ENCODE results near the gene PER2.

Gene PER2

DNA sequence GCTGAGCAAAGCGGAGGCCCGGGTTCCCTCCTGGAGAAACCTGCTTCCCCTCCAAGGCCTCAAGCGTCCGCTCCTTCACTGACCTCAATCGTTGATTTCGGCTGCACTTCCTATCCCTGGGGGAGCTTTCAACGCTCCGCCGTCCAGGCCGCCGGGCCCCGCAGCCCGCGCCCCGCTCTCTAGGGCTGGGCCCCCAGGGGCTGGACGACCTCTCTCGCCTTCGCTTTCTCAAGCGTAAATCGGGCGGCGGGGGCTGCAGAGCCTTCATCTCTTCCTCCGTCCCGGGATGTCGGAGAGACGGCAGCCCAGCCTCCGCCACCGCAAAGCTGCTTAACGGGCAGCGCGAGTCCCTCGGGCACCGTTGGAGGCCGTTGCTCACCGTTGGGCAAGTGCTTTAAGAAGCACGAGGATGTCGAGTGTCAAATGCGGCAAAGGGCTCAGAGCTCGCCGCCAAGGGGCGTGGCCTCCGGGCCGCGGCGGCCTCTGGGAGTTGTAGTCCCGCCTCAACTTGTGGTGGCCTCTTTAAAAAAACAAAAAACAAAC lies 57.1 kb downstream of the PER2 start:
- peak; percentile 68 for DNase-seq (ENCODE audit: low read depth)

DNA sequence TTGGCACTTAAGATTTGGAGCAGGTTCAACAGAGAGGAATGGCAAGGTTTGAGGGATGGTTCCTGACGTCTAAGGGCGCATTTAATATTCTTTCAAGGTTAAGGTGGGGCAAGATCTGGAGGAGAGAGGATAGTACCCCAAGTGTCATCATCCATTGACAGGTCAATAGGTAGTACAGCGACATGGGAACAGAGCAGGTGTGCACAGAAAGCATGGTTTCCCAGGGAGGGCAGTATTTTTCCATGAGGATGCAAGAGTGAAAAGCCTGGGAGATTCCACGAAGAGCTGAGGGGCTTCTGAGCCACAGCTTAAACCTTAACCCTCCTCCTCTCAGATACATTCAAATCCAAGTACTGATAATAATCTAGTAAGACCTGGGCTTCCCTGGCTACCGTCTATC lies 57.7 kb downstream of the PER2 start:
- DNase-seq (ENCODE audit: low read depth), result no peak

DNA sequence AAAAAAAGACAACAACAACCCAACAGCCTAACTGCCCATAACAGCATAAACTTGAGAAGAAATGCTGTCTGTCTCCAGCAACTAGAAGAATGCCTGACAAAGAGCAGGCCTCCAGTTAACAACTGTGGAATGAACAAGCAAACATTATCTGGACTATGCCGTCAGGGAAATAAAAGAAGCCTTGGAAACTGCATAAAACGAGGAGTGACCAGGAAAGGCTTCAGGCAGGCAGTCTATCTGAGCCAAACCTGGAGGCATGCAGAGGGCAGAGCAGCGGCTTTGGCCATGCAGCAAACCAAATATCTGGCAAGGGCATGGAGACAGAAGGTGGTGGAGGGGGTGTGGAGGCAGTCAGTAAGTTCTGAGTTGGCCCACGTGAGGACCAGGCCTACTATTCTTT lies 59.7 kb downstream of the PER2 start:
- DNase-seq (ENCODE audit: low read depth), result no peak

DNA sequence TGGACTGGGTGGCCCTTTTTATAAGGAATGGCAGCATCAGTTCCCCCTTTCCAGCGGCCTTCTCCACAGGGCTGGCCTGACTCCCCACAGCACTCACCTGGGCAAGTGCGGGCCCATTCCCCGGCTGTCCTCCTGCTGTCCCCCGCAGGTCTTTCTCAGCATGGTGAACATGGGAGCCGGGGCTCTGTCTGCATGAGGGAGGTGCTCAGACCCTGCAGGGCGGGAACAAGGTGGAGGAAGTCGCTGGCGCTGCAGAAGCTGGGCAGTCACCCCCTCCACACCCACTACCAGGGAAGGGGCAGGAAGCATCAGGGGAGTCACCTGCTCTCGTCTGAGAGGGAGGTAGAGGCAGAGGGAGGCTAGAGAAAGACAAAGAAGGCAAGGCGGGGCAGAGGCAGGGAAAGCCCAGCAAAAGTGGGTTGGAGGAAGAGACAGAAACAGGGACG lies 60.8 kb downstream of the PER2 start:
- DNase-seq (ENCODE audit: low read depth), result no peak

DNA sequence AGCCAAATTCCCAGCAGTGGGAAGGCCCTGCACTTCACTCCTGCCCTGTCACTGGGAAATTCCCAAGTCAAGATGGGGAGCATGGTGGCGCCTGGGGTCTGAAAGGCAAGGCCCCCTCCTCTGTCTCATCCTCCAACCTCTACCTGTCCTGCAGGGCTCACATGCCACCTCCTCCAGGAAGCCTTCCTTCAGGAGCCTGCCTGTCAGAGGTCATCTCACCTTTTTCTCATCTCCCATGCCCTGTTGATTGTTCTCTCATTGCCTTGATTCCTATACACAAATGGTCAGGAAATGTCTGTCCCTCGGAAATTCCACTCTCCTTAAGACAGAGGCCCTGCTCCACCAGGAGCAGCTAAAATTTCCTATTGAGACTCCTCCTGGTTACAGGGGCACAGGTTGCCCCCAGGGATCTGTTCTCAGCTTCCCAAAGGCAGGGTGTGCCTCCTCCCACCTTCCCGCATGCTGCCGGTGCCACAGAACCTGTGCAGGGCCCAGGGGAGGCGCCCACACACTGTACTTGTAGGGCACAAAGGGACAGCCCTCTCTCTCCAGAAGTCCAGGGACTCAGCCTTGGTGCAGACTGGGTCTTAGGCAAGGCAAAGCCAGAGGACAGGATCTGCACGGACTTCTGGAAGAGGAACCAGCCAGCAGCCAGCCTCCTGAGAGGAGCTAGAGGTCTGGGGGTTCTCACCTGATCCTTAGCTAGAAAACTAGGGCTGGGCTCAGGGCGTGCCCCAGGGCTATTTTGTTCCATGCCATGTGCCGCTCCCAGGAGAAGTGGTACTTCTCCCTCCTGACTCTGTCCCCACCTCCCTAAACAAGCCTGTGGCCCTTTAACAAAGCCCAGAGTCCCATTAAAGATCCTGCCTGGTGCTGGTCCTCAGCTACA lies 61.5 kb downstream of the PER2 start:
- DNase-seq (ENCODE audit: low read depth), result no peak

DNA sequence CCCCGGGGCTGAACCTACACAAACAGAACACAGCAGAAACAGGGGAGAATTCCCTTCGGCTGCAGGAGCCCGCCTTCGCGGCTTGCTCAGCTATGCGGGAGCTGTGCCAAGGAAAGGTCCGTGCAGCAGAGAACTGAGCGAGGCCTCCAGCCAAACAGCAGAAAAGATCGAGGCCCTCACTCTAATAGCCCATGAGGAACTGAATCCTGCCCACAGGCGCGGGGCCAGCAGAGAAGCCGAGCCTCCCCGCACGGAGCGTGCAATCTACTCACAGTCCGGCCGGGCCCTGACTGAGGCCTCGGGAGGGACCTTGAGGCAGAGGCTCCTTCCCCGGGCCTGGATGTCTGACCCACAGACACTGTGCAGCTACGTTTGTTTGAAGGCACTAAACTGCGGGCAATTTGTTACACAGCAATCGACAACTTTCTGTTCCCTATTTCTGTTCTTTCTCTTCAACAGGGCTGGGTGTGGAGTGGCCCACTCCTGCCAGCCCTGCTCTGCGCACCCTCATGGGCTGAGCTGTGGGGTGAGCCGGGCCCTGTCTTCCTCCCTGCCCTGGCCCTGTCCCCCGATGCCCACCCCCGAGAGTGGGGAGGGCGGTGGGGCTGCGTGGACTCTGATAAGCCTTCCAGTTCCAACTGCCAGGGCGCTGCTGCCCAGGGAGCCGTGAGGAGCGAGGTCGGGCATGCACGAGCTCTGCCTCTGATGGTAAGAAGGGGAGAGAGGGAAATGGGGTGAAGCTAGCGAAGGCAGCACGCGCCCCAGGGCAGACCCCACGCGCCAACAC lies 62.3 kb downstream of the PER2 start:
- DNase-seq (ENCODE audit: low read depth), result no peak

DNA sequence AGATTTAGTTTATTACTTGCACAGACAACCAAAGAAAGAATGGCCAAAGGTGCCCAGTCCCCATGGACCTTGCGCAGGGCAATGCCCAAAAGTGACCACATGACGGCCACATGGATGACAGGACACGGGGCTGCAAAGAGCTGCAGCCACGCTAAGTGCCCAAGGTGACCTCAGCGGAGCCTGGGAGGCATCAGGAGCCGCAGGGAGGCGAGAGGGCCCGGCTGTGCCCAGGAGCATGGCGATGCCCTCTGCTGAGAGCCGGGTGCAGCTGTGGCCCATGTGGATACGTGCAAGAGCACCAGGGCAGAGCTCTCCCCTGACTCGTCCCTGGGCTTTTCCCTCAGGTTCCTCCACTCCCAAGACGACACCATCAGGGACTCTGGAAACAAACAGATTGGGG lies 63.3 kb downstream of the PER2 start:
- no peak for DNase-seq (ENCODE audit: low read depth)

DNA sequence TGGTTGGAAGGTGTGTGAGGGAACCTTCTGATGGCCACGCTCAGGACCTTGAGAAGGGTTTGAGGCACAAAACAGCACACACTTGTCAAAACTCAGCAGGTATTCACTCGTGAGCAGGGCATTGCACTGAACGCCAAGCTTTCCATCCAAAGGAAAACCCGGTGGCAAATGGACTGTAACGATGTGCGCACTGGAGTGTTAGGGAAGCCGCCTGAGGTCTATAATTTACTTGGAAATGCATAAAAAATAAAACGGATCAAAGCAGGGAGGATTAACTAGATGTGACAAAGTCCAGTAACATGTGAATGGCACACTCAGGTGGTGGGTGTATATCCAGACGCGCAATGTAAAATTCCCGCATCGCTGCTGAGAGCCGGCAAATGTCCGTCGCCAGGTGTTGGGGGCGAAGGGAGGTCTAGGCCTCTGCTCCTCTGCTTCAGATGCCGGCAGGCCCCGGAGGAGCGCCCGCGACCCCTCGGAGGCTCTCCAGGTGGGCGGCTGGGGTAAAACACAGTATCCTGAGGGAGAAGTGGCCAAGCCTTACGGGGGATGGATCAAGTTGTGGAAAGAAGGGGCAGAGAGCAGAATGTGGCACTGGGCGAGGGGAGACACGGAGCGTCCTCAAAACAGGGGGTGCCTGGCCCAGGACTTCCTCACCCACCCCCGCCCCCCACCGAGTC lies 63.9 kb downstream of the PER2 start:
- DNase-seq (ENCODE audit: low read depth), result no peak

DNA sequence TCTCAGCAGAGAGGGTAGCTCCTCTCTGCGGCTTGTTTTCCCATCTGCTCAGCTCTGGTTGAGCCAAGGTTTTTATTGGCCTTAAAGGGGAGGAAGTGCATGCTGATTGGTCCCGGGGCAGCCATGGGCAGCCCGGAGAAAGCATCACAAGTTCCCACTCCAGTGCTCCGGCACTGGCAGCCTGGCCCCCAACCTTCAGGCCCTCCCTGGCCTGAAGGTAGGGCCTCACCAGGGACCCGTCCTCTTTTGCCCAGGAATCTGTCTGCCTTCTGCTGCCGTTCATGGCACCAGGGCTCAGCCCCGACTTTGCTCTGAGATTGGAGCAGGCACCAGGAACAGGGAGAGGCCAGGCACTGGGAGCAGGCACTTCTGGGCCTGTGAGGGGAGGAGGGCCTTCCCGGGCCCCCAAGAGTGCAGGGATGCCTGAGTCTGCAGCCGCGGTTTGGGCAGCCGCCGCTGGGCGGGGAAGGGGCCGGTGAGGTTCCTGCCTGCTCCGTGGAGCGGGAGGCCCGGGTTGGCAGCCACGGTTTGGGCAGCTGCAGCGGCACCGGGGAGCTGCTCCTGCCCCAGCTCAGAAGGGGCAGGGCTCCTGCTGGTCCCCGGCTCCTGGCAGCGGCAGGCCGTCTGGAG lies 67.4 kb downstream of the PER2 start:
- no peak for DNase-seq (ENCODE audit: low read depth)

DNA sequence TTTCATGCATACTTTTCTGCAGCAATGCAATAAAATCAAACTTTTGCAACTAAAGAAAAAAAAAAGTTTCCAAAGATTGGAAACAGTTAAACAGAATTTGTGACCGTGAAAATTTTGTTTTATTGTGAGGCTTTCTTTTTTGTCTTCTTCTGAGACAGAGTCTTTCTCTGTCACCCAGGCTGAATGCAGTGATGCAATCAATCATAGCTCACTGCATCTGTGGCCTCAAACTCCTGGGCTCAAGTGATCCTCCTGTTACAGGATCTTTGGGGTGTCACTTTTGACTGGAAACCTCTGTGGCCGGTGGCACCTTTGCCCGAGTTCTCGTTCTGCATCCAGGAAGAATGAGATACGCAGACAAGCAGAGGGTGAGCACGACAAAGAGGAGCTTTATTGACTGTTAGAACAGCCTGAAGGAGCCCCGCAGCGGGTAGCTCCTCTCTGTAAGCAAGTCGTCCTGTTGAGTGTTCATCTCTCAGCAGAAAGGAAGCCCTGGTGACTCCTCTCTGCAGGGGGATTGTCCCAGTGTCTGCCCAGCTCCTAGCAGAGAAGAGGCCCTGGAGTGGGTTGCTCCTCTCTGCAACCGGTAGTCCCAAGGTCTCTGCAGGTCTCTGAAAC lies 68.0 kb downstream of the PER2 start:
- no peak for DNase-seq (ENCODE audit: low read depth)

DNA sequence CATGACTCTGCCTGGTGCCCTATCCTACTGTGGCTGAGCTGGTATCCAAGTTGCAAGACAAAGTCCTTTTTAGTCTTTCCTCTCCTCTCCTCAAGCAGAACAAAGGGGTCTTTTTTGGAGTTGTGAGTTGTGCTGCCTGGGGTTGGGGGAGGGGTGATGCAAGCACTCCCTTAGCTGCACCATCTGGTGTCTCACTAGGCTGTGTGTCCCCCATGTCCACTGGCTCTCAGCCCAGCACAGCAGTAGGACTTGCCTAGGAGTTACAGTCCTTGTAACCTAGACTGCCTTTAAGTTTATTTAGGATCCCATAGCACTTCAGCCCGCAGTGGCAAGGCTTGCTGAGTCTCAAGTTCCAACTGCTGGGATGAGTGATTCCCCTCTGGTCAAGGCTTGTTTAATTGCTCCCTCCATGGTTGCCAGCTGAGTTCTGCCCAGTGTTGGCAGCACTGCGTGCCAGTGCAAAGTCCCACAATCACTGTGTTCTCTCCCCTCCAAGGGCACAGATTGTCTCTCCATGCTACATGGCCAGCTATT lies 71.7 kb downstream of the PER2 start:
- no peak for DNase-seq (ENCODE audit: low read depth)

DNA sequence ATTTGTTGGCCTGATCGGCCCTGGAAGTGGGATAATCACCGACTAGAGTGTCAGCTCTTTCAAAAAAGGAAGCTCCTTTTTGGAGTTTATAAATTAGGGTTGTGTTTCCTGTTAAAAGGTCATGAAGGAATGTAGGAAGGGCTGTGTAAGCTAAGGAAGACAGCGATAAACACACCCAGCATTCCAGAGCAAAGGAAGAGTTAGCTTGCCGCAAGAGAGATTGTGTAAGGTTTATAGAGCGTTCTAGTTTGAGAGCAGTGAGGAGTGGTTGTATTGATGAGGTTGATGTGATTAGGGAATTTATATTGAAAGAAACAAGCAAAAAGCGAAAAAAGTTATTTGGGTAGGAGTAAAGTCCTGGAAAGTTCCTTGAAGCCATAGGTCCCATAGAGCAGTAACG lies 81.4 kb downstream of the PER2 start:
- no peak for DNase-seq (ENCODE audit: low read depth)

DNA sequence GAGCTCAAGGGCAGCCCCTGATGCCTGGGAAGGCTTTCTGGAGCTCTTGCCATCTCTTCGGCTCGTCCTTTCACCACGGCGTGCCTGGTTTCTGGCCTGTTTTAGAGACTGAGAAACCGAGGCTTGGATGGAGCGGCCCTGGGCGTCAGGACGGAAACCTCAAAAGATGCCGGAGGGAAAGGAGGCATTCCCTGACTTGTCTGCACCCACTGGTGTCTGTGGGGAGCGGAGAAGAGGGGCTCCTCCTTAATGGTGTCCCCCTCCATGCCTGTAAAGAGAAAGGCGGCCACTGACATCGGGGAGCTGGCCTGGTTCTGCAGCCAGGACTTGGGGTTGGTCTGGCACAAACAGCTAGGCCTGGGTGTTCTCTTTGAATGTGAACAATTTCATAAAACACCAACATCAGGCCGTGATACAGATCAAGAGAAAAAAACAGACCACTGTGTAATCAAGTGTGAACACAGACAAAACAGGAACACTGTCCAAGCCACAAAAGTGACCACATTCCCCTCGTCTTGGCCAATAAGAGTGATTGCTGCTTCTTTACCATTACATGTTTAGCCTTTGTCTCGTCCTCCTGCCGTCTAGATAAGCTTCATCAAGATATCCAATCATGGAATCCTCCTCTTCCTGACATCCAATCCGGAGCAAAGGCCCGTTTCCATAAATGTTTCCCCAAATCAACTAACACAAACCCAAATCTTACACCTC lies 84.3 kb downstream of the PER2 start:
- DNase-seq (ENCODE audit: low read depth), result no peak

DNA sequence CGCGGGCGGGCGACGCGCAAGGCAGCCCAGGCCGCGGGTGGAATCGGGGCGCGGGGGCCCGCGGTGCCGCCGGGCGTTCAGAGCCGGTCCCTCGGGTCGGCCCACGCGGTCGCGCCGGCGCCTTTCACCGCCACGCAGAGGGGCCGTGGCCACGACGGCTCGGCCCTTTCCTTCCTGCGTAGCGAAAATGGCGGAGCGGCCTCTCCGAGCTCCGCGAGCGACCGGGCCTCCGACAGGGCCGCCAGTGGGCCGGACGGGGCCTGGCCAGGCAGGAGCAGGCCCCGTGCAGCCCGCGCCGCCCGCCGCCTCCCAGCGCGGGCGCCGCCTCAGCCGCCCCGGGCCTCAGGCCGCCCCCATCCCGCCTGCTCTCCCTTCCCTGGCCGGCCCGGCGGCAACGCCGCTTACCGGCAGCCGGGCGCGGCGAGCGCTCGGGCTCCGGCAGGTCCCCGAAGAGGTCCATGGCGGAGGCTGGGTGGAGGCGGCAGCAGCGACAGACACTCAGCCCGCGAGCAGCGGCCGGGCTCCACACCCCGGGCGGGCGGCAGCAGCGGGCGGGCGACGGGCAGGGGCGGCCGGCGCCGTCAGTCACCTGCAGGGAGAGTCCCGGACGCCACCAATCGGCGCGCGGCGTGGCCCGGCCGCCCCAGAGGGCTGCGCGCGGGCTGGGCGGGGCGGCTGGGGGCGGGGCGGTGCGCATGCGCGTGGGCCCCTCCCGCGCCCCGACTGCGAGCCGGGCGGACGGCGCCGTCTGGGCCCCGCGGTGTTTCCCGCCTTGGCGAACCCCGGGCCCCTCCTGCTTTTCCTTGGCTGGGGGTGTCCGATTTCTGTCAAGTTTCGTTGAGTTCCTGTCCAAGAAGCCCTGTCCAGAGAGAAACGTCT lies 85.1 kb downstream of the PER2 start, which contains the start of gene ILKAP:
Gene ILKAP (minus strand): TSS at position 602 of the 879 bp plus-strand sequence. CDS start 142 bp downstream, at position 460.
- peak; percentile 85 for DNase-seq (ENCODE audit: low read depth)

DNA sequence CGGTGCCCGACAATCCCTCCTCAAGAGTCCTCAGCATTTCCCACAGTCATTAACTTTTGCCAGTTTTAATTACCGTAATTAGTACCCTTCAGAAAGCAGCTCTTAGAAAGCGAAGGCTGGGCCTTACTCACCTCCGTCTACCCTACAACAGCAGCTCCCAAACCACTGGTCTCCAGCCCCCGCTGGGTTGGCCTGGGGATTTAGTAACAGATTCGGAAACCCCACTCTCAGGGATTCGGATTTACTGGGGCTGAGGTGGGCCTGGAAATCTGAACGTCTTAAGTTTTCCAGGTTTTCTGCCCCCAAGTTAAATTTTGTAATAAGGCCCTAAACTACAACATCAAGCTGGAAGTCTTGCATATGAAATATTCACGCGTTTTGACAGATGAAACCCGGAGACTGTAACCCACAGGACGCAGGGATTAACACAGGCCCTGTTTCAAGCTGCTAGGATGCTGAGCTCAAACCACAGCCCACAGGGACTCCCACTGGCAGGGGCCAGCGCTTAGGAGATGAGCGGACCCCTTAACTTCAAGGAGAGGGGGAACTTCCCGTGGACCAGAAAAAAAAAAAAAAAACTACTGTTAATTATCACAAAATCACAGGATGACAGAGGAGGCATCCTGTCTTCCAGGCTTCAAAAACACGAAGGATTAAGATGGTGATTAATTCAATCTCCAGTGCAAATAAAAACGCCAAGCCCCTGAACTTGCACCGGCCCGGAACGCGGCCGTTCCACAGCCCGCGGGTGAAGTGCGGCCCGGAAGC lies 85.9 kb downstream of the PER2 start:
- no peak for DNase-seq (ENCODE audit: low read depth)
